Melanocyte of skin (primary cell): ENCODE results near the gene CAPN1. TPM values are rescaled to one million over a fixed set of nuclear protein-coding genes. Genes with fewer than 3 reads are reported as not detected.

Experiments
- small RNA-seq, 2 donors: library from RNA; depleted of rRNA; stranded (forward); fragments of <200 nt; gene quantifications; one replicate each; pipeline ENCODE3, GENCODE V24; 2012
- total RNA-seq, 2 donors: library from RNA; depleted of rRNA; stranded (reverse); fragments of >200 nt; gene quantifications; 2 replicates each; pipeline ENCODE4 v1.2.3, GENCODE V29; 2012

The CAPN1 gene
- total RNA-seq = 100 to 1,000 TPM; 101 to 111 TPM

GRCh38 chr11:65181569-65182257, at the start of gene CAPN1:
Gene CAPN1, plus strand, starts transcription at chr11:65181928. Its CDS starts 774 bp downstream, at chr11:65182702.

GRCh38 chr11:65134240-65134951, 47.3 kb upstream of the CAPN1 start, which contains the start of gene SYVN1:
Gene SYVN1, minus strand, starts transcription at chr11:65134519. Its CDS starts 918 bp downstream, at chr11:65133601.

GRCh38 chr11:65170058-65170534, 11.6 kb upstream of the CAPN1 start, which contains the start of gene SPDYC:
Gene SPDYC, plus strand, starts transcription at chr11:65170233. Its CDS starts 1,125 bp downstream, at chr11:65171358.

Small RNAs within 50 kb of the gene (small RNA-seq; reads per million reads assigned to genes)
- gene HIGD1AP10 (0 reads per million in 2 donors), gene PDCL2P2 (0 reads per million in 2 donors), gene RNU2-23P (8.9 to 14.1 reads per million in 2 donors)

Other genes with a start within 250 kb of the CAPN1 start
- not detected for gene GPHA2, start 246.0 kb upstream of the CAPN1 start, total RNA-seq
- not detected for gene MAJIN, start 209.8 kb upstream of the CAPN1 start, total RNA-seq
- gene BATF2, start 185.0 kb upstream of the CAPN1 start, total RNA-seq = 10 to 100 TPM; 10.7 to 29.0 TPM
- gene ARL2, start 167.8 kb upstream of the CAPN1 start, total RNA-seq = 100 to 1,000 TPM; 112 to 138 TPM
- 1 to 10 TPM; 9.3 to 9.6 TPM for gene SNX15, start 154.5 kb upstream of the CAPN1 start, total RNA-seq
- 10 to 100 TPM; 10.3 to 25.0 TPM for gene SAC3D1, start 140.7 kb upstream of the CAPN1 start, total RNA-seq
- gene NAALADL1, start 123.4 kb upstream of the CAPN1 start, total RNA-seq = 10 to 100 TPM in 1 of 2 donors, 1 to 10 TPM in 1; 5.7 to 11.7 TPM
- 10 to 100 TPM; 11.4 to 29.6 TPM for gene CDCA5, start 97.9 kb upstream of the CAPN1 start, total RNA-seq
- gene ZFPL1, start 97.7 kb upstream of the CAPN1 start, total RNA-seq = 10 to 100 TPM; 32.0 to 33.0 TPM
- 10 to 100 TPM; 78.5 to 78.6 TPM for gene VPS51, start 85.7 kb upstream of the CAPN1 start, total RNA-seq
- gene TM7SF2, start 70.1 kb upstream of the CAPN1 start, total RNA-seq = 1 to 10 TPM; 9.3 TPM
- gene ZNHIT2, start 64.2 kb upstream of the CAPN1 start, total RNA-seq = 10 to 100 TPM; 13.1 to 16.7 TPM
- 100 to 1,000 TPM; 127 to 221 TPM for gene FAU, start 59.8 kb upstream of the CAPN1 start, total RNA-seq
- 10 to 100 TPM; 59.2 to 59.6 TPM for gene MRPL49, start 59.6 kb upstream of the CAPN1 start, total RNA-seq
- 10 to 100 TPM; 16.0 to 18.6 TPM for gene SYVN1, start 47.4 kb upstream of the CAPN1 start, total RNA-seq
- not detected for gene SPDYC, start 11.7 kb upstream of the CAPN1 start, total RNA-seq
- gene POLA2, start 80.0 kb downstream of the CAPN1 start, total RNA-seq = 10 to 100 TPM; 18.6 to 37.3 TPM
- 1 to 10 TPM in 1 of 2 donors, under 1 TPM in 1; 0.34 to 3.0 TPM for gene CDC42EP2, start 132.9 kb downstream of the CAPN1 start, total RNA-seq
- gene DPF2, start 151.9 kb downstream of the CAPN1 start, total RNA-seq = 10 to 100 TPM; 43.7 to 45.6 TPM
- gene TIGD3, start 172.8 kb downstream of the CAPN1 start, total RNA-seq = under 1 TPM; under 0.01 to 0.33 TPM
- 1 to 10 TPM; 1.3 to 3.8 TPM for gene SLC25A45, start 200.7 kb downstream of the CAPN1 start, total RNA-seq
- gene FRMD8, start 204.7 kb downstream of the CAPN1 start, total RNA-seq = 100 to 1,000 TPM in 1 of 2 donors, 10 to 100 TPM in 1; 59.2 to 108 TPM
- gene NEAT1, start 240.9 kb downstream of the CAPN1 start, total RNA-seq = 100 to 1,000 TPM; 128 to 294 TPM